Measurements from ENCODE around the gene HDLBP.

HDLBP gene

GRCh38 chr2:241350878-241351639, 35.6 kb upstream of the HDLBP start:
- no peak for TF ChIP-seq GATA2 (IDR thresholded peaks at IDR 0.05; ENCODE audit: low read depth, low read length)
- TF ChIP-seq GATA3 (IDR thresholded peaks at IDR 0.05; ENCODE audit: low read depth, low read length): no peak

- no peak for TF ChIP-seq GATA3 (IDR thresholded peaks at IDR 0.05; ENCODE audit: low read depth, low read length)
- no peak for TF ChIP-seq GATA2 (IDR thresholded peaks at IDR 0.05; ENCODE audit: low read depth, low read length)
These were observed 35.0 kb upstream of the HDLBP start for GRCh38 chr2:241350530-241350877.

- TF ChIP-seq GATA3 (IDR thresholded peaks at IDR 0.05; ENCODE audit: low read depth, low read length): no peak
- TF ChIP-seq GATA2 (IDR thresholded peaks at IDR 0.05; ENCODE audit: low read depth, low read length): no peak
These were observed 34.5 kb upstream of the HDLBP start for GRCh38 chr2:241349941-241350340.

GRCh38 chr2:241344925-241345651, 29.6 kb upstream of the HDLBP start:
- TF ChIP-seq GATA2 (IDR thresholded peaks at IDR 0.05; ENCODE audit: low read depth, low read length) (no peak), GATA3 (IDR thresholded peaks at IDR 0.05; ENCODE audit: low read depth, low read length) (no peak)

- TF ChIP-seq GATA3 (IDR thresholded peaks at IDR 0.05; ENCODE audit: low read depth, low read length): no peak
- TF ChIP-seq GATA2 (IDR thresholded peaks at IDR 0.05; ENCODE audit: low read depth, low read length): no peak
These were observed 25.2 kb upstream of the HDLBP start for GRCh38 chr2:241340631-241341163.

- TF ChIP-seq GATA3 (IDR thresholded peaks at IDR 0.05; ENCODE audit: low read depth, low read length) (no peak), GATA2 (IDR thresholded peaks at IDR 0.05; ENCODE audit: low read depth, low read length) (no peak)
These were observed 24.6 kb upstream of the HDLBP start for GRCh38 chr2:241339839-241340630.

- no peak for TF ChIP-seq GATA3 (IDR thresholded peaks at IDR 0.05; ENCODE audit: low read depth, low read length)
- no peak for TF ChIP-seq GATA2 (IDR thresholded peaks at IDR 0.05; ENCODE audit: low read depth, low read length)
These were observed 19.3 kb upstream of the HDLBP start for GRCh38 chr2:241334813-241335212.

- TF ChIP-seq GATA2 (IDR thresholded peaks at IDR 0.05; ENCODE audit: low read depth, low read length): no peak
- no peak for TF ChIP-seq GATA3 (IDR thresholded peaks at IDR 0.05; ENCODE audit: low read depth, low read length)
These were observed 15.1 kb upstream of the HDLBP start for GRCh38 chr2:241330616-241330981.

- no peak for TF ChIP-seq GATA2 (IDR thresholded peaks at IDR 0.05; ENCODE audit: low read depth, low read length)
- no peak for TF ChIP-seq GATA3 (IDR thresholded peaks at IDR 0.05; ENCODE audit: low read depth, low read length)
These were observed 14.5 kb upstream of the HDLBP start for GRCh38 chr2:241329669-241330615.

- TF ChIP-seq GATA2 (IDR thresholded peaks at IDR 0.05; ENCODE audit: low read depth, low read length) (no peak), GATA3 (IDR thresholded peaks at IDR 0.05; ENCODE audit: low read depth, low read length) (no peak)
These were observed 9.8 kb upstream of the HDLBP start for GRCh38 chr2:241325257-241325656.

- TF ChIP-seq GATA2 (IDR thresholded peaks at IDR 0.05; ENCODE audit: low read depth, low read length): no peak
- TF ChIP-seq GATA3 (IDR thresholded peaks at IDR 0.05; ENCODE audit: low read depth, low read length): no peak
These were observed 9.3 kb upstream of the HDLBP start for GRCh38 chr2:241324775-241325174.

- TF ChIP-seq GATA2 (IDR thresholded peaks at IDR 0.05; ENCODE audit: low read depth, low read length) (no peak), GATA3 (IDR thresholded peaks at IDR 0.05; ENCODE audit: low read depth, low read length) (no peak)
These were observed 8.3 kb upstream of the HDLBP start for GRCh38 chr2:241323778-241324177.

- no peak for TF ChIP-seq GATA2 (IDR thresholded peaks at IDR 0.05; ENCODE audit: low read depth, low read length)
- no peak for TF ChIP-seq GATA3 (IDR thresholded peaks at IDR 0.05; ENCODE audit: low read depth, low read length)
These were observed 6.4 kb upstream of the HDLBP start for GRCh38 chr2:241321886-241322285.

All from SH-SY5Y (cell line).